K562 (cell line): Measurements from ENCODE around the gene TAF5L. TPM values are rescaled to one million over a fixed set of nuclear protein-coding genes. Genes with fewer than 3 reads are reported as not detected.
"Not testable (repeated sequence)": the region's sequence is repeated elsewhere in the genome, so short reads cannot be mapped to it uniquely, and the experiment has no call there.

ENCODE experiments used
- ARID2 ChIP-seq: fragments of 450-650 bp; IDR thresholded peaks from 2 replicates; pipeline ENCODE4 v1.6.1; 2017; ENCODE audit warnings: antibody characterized with exemption, mild to moderate bottlenecking
- DNMT1 ChIP-seq: fragments of 450-650 bp; IDR thresholded peaks from 2 replicates; pipeline ENCODE4 v1.6.1; 2016; ENCODE audit warnings: antibody characterized with exemption, mild to moderate bottlenecking
- HLTF ChIP-seq: fragments of 450-650 bp; IDR thresholded peaks from 2 replicates; pipeline ENCODE4 v1.6.1; 2016
- KDM1A ChIP-seq, 2 experiments: fragments of 450-650 bp; IDR thresholded peaks; 2 replicates each; pipeline ENCODE4 v1.6.1; 2016; ENCODE audit warnings: mild to moderate bottlenecking in 2 of 2
- MTA1 ChIP-seq: fragments of 450-650 bp; IDR thresholded peaks from 2 replicates; pipeline ENCODE4 v1.6.1; 2017; ENCODE audit warnings: borderline replicate concordance
- ZNF143 ChIP-seq: sonication (generic); formaldehyde crosslinking; IDR thresholded peaks from 2 replicates; pipeline ENCODE4 v1.9.0; 2022; ENCODE audit warnings: mild to moderate bottlenecking, missing genetic modification reagents
- polyA plus RNA-seq, 8 experiments: library from polyadenylated mRNA; depleted of rRNA in 4 of 8; stranded (reverse) in 5 of 8; unstranded in 3 of 8; fragments of >200 nt; fragmentation: Nextera tagmentation in 2 of 8; fragmentation: Illumina TruSeq in 1 of 8; extraction: Ambion mirVana in 2 of 8; extraction: Trizol in 1 of 8; gene quantifications; 2 replicates each; pipeline versions ENCODE4 v1.2.1 to v1.2.3, GENCODE V29; 2011 to 2014; ENCODE audit warnings: inconsistent platforms in 1 of 8, missing spikeins in 1 of 8
- total RNA-seq, 7 experiments: library from RNA; depleted of rRNA in 6 of 7; stranded (reverse); fragments of >200 nt in 6 of 7; fragmentation: Illumina TruSeq in 2 of 7; extraction: Trizol in 2 of 7; gene quantifications; 2 replicates each; pipeline versions ENCODE4 v1.2.1 to v1.2.3, GENCODE V29; 2011 to 2021; ENCODE audit warnings: low replicate concordance in 1 of 7
- TF ChIP-seq, protein P1 (sequence below), 2 experiments: fragments of 450-650 bp in 1 of 2; sonication (generic) in 1 of 2; formaldehyde crosslinking in 1 of 2; IDR thresholded peaks; 2 replicates each; pipeline versions ENCODE4 v1.7.1 to v1.9.0; 2016 to 2022; ENCODE audit warnings: inconsistent platforms in 1 of 2, mild to moderate bottlenecking in 1 of 2, missing genetic modification reagents in 1 of 2
- TF ChIP-seq, protein P2 (sequence below): fragments of 450-650 bp; IDR thresholded peaks from 2 replicates; pipeline ENCODE4 v1.7.0; 2016; ENCODE audit warnings: borderline replicate concordance
- TF ChIP-seq, protein P3 (sequence below): fragments of 450-650 bp; IDR thresholded peaks from 2 replicates; pipeline ENCODE4 v1.6.1; 2016; ENCODE audit warnings: borderline replicate concordance

The TAF5L gene
- total and polyA plus RNA-seq, 9 of the 15 experiments (the other 6 are each of a cell fraction or from before 2014, with no cell fraction given) = 2.2 to 34.2 (median 23.3) TPM

DNA sequence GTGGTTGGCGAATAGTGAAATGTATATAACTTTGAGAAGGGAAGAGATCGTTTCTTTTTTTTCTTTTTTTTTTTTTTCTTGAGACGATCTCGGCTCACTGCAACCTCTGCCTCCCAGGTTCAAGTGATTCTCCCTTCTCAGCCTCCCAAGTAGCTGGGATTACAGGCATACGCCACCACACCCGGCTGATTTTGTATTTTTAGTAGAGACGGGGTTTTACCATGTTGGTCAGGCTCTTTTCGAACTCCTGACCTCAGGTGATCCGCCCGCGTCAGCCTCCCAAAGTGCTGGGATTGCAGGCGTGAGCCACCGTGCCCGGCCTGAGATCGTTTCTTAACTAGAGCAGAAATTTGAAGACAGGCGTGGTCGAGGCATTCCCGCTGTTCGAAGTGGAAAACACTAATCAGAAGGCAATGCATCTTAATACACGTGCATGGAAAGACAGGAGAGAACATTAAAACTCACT lies 66.6 kb downstream of the TAF5L start (continued):
- TF ChIP-seq, protein P1, sequence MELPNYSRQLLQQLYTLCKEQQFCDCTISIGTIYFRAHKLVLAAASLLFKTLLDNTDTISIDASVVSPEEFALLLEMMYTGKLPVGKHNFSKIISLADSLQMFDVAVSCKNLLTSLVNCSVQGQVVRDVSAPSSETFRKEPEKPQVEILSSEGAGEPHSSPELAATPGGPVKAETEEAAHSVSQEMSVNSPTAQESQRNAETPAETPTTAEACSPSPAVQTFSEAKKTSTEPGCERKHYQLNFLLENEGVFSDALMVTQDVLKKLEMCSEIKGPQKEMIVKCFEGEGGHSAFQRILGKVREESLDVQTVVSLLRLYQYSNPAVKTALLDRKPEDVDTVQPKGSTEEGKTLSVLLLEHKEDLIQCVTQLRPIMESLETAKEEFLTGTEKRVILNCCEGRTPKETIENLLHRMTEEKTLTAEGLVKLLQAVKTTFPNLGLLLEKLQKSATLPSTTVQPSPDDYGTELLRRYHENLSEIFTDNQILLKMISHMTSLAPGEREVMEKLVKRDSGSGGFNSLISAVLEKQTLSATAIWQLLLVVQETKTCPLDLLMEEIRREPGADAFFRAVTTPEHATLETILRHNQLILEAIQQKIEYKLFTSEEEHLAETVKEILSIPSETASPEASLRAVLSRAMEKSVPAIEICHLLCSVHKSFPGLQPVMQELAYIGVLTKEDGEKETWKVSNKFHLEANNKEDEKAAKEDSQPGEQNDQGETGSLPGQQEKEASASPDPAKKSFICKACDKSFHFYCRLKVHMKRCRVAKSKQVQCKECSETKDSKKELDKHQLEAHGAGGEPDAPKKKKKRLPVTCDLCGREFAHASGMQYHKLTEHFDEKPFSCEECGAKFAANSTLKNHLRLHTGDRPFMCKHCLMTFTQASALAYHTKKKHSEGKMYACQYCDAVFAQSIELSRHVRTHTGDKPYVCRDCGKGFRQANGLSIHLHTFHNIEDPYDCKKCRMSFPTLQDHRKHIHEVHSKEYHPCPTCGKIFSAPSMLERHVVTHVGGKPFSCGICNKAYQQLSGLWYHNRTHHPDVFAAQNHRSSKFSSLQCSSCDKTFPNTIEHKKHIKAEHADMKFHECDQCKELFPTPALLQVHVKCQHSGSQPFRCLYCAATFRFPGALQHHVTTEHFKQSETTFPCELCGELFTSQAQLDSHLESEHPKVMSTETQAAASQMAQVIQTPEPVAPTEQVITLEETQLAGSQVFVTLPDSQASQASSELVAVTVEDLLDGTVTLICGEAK (IDR thresholded peaks at IDR 0.05) = peak; percentile 75; the same call in 1 of the 2 replicates
- TF ChIP-seq, protein P1 (CRISPR knock-in tag; IDR thresholded peaks at IDR 0.05) = not testable (repeated sequence)
- TF ChIP-seq KDM1A (IDR thresholded peaks at IDR 0.05) (peak in 1 of 2 experiments; percentile 46; a peak in 1 of 4 replicates), MTA1 (0 out of 2 replicates have a peak, but pooled peaks have one; percentile 76), ZNF143 (CRISPR knock-in tag) (peak; percentile 44; the same call in 1 of the 2 replicates), ARID2 (0 out of 2 replicates have a peak, but pooled peaks have one; percentile 29), HLTF (peak; percentile 83), DNMT1 (peak; percentile 69; the same call in 1 of the 2 replicates)
- TF ChIP-seq, protein P2, sequence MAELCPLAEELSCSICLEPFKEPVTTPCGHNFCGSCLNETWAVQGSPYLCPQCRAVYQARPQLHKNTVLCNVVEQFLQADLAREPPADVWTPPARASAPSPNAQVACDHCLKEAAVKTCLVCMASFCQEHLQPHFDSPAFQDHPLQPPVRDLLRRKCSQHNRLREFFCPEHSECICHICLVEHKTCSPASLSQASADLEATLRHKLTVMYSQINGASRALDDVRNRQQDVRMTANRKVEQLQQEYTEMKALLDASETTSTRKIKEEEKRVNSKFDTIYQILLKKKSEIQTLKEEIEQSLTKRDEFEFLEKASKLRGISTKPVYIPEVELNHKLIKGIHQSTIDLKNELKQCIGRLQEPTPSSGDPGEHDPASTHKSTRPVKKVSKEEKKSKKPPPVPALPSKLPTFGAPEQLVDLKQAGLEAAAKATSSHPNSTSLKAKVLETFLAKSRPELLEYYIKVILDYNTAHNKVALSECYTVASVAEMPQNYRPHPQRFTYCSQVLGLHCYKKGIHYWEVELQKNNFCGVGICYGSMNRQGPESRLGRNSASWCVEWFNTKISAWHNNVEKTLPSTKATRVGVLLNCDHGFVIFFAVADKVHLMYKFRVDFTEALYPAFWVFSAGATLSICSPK = 0 out of 2 replicates have a peak, but pooled peaks have one; percentile 80
- TF ChIP-seq, protein P3, sequence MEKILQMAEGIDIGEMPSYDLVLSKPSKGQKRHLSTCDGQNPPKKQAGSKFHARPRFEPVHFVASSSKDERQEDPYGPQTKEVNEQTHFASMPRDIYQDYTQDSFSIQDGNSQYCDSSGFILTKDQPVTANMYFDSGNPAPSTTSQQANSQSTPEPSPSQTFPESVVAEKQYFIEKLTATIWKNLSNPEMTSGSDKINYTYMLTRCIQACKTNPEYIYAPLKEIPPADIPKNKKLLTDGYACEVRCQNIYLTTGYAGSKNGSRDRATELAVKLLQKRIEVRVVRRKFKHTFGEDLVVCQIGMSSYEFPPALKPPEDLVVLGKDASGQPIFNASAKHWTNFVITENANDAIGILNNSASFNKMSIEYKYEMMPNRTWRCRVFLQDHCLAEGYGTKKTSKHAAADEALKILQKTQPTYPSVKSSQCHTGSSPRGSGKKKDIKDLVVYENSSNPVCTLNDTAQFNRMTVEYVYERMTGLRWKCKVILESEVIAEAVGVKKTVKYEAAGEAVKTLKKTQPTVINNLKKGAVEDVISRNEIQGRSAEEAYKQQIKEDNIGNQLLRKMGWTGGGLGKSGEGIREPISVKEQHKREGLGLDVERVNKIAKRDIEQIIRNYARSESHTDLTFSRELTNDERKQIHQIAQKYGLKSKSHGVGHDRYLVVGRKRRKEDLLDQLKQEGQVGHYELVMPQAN = peak; percentile 70; the same call in 1 of the 2 replicates
